Smooth muscle cell (in vitro differentiated cells): ENCODE measurements around the gene FREM2. TPM values are rescaled to one million over a fixed set of nuclear protein-coding genes. Genes with fewer than 3 reads are reported as not detected.

Experiments
- DNase-seq: peaks from one replicate; lab custom pipeline; 2025; ENCODE audit not compliant: unreplicated experiment; lab: John Stamatoyannopoulos, UW
- H2AFZ ChIP-seq: fragments of 200-600 bp; sonication (generic); 2 replicates; pipeline ENCODE4 v1.6.0; 2016; ENCODE audit warnings: antibody characterized with exemption, low read depth, mild to moderate bottlenecking
- H3F3A ChIP-seq: fragments of 200-600 bp; sonication (generic); 2 replicates; pipeline ENCODE4 v1.6.0; 2017; ENCODE audit warnings: antibody characterized with exemption, low read depth
- H3K27ac ChIP-seq: fragments of 200-600 bp; sonication (generic); 2 replicates; pipeline ENCODE4 v1.5.1; 2016; ENCODE audit warnings: low read depth, mild to moderate bottlenecking
- H3K27me3 ChIP-seq: fragments of 200-600 bp; sonication (generic); 2 replicates; pipeline ENCODE4 v1.6.1; 2016; ENCODE audit warnings: low read depth, mild to moderate bottlenecking
- H3K36me3 ChIP-seq: fragments of 200-600 bp; sonication (generic); 2 replicates; pipeline ENCODE4 v1.5.1; 2016; ENCODE audit warnings: low read depth
- H3K4me1 ChIP-seq: fragments of 200-600 bp; sonication (generic); 2 replicates; pipeline ENCODE4 v1.5.1; 2016; ENCODE audit warnings: low read depth
- H3K4me2 ChIP-seq: fragments of 200-600 bp; sonication (generic); 2 replicates; pipeline ENCODE4 v1.6.0; 2016; ENCODE audit warnings: mild to moderate bottlenecking
- H3K4me3 ChIP-seq: fragments of 200-600 bp; sonication (generic); 2 replicates; pipeline ENCODE4 v1.5.1; 2016; ENCODE audit warnings: mild to moderate bottlenecking
- H3K79me2 ChIP-seq: fragments of 200-600 bp; sonication (generic); 2 replicates; pipeline ENCODE4 v1.6.0; 2016; ENCODE audit warnings: low read depth, mild to moderate bottlenecking
- H3K9ac ChIP-seq: fragments of 200-600 bp; sonication (generic); 2 replicates; pipeline ENCODE4 v1.6.0; 2016; ENCODE audit warnings: low read depth
- H3K9me3 ChIP-seq: fragments of 200-600 bp; sonication (generic); replicated peaks from 2 replicates; pipeline ENCODE4 v1.5.1; 2016; ENCODE audit warnings: low read depth
- H4K20me1 ChIP-seq: fragments of 200-600 bp; sonication (generic); 2 replicates; pipeline ENCODE4 v1.6.0; 2016; ENCODE audit warnings: low read depth
- WGBS: methylation state at CpG from one replicate; pipeline ENCODE4 v1.1.7; 2016; ENCODE audit warnings: low lambda C conversion rate; 5-methylcytosine and 5-hydroxymethylcytosine counted together
- polyA plus RNA-seq: library from polyadenylated mRNA; unstranded; fragments of >200 nt; fragmentation: Nextera tagmentation; extraction: Ambion mirVana; gene quantifications from 2 replicates; pipeline ENCODE4 v1.2.1, GENCODE V29; 2016
- total RNA-seq: library from RNA; depleted of rRNA; stranded (reverse); fragments of >200 nt; gene quantifications from 2 replicates; pipeline ENCODE4 v1.2.3, GENCODE V29; 2014
- TF ChIP-seq, protein P1 (sequence below): fragments of 200-600 bp; sonication (generic); IDR thresholded peaks from 2 replicates; pipeline ENCODE4 v1.5.1; 2017; ENCODE audit warnings: borderline replicate concordance, mild to moderate bottlenecking, antibody characterized with exemption; ENCODE audit not compliant: insufficient read depth, poor library complexity, severe bottlenecking

FREM2 gene
- total and polyA plus RNA-seq, 2 experiments from 2014 or later = 2.7 TPM; not detected in 1

GRCh38 chr13:38777347-38778119, 90.7 kb downstream of the FREM2 start:
- H3K9me3 ChIP-seq = no peaks in the 10 kb centered on the region
- no peaks in the 10 kb centered on the region for H3K4me1 ChIP-seq
- H2AFZ ChIP-seq = no peak overlapping the region
- H3K36me3 ChIP-seq = no peaks in the 10 kb centered on the region
- no peak overlapping the region for H3K4me3 ChIP-seq
- DNase-seq = no peak
- no peaks in the 10 kb centered on the region for H3K27me3 ChIP-seq
- H3K4me2 ChIP-seq = no peak overlapping the region
- TF ChIP-seq, protein P1, sequence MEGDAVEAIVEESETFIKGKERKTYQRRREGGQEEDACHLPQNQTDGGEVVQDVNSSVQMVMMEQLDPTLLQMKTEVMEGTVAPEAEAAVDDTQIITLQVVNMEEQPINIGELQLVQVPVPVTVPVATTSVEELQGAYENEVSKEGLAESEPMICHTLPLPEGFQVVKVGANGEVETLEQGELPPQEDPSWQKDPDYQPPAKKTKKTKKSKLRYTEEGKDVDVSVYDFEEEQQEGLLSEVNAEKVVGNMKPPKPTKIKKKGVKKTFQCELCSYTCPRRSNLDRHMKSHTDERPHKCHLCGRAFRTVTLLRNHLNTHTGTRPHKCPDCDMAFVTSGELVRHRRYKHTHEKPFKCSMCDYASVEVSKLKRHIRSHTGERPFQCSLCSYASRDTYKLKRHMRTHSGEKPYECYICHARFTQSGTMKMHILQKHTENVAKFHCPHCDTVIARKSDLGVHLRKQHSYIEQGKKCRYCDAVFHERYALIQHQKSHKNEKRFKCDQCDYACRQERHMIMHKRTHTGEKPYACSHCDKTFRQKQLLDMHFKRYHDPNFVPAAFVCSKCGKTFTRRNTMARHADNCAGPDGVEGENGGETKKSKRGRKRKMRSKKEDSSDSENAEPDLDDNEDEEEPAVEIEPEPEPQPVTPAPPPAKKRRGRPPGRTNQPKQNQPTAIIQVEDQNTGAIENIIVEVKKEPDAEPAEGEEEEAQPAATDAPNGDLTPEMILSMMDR = no peak
- 92% methylated on average over 6 of the region's 6 CpGs for WGBS
- H3K79me2 ChIP-seq = no peaks in the 10 kb centered on the region
- no peaks in the 10 kb centered on the region for H3F3A ChIP-seq
- H3K9ac ChIP-seq = no peak overlapping the region
- no peaks in the 10 kb centered on the region for H4K20me1 ChIP-seq
- no peak overlapping the region for H3K27ac ChIP-seq

DNA sequence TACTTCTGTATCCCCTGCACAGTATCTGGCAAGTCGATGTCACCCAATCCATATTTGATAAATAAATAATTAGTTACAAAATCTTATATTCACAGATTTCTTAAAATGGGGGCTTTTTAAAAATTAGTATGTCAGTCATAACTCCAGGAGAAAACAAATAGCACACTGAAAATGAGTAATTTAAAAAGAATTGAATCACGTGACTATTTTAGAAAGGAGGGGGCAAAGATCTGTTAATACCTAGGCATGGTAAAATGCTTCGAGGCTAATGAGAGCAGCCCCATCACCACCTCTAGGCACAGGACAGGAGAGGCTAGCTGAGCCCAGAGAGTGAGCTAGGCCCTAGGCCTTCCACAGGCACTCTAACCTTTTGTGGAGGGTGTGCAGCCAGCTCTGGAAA, 94.7 kb downstream of the FREM2 start:
- Histone ChIP-seq H3K4me3 (no peak overlapping the region), H3K4me1 (no peaks in the 10 kb centered on the region), H3K4me2 (no peak overlapping the region), H3K27ac (no peak overlapping the region), H3K9me3 (no peaks in the 10 kb centered on the region), H3K79me2 (no peaks in the 10 kb centered on the region), H4K20me1 (no peaks in the 10 kb centered on the region), H3K9ac (no peak overlapping the region), H3K36me3 (no peaks in the 10 kb centered on the region), H3F3A (no peaks in the 10 kb centered on the region), H3K27me3 (no peaks in the 10 kb centered on the region), H2AFZ (no peak overlapping the region)
- DNase-seq = no peak
- WGBS = 93% methylated on average over 3 of the region's 3 CpGs
- TF ChIP-seq, protein P1 = no peak

- no peaks in the 10 kb centered on the region for H3F3A ChIP-seq
- no peaks in the 10 kb centered on the region for H4K20me1 ChIP-seq
- no peak overlapping the region for H3K27ac ChIP-seq
- DNase-seq = no peak
- H3K36me3 ChIP-seq = no peaks in the 10 kb centered on the region
- H3K79me2 ChIP-seq = no peaks in the 10 kb centered on the region
- H3K4me3 ChIP-seq = no peak overlapping the region
- no peak overlapping the region for H3K4me2 ChIP-seq
- 95% methylated on average over 15 of the region's 15 CpGs for WGBS
- H3K4me1 ChIP-seq = no peaks in the 10 kb centered on the region
- H2AFZ ChIP-seq = no peak overlapping the region
- H3K9ac ChIP-seq = no peak overlapping the region
- TF ChIP-seq, protein P1 = no peak
- H3K27me3 ChIP-seq = no peaks in the 10 kb centered on the region
- H3K9me3 ChIP-seq = no peaks in the 10 kb centered on the region
Observed at GRCh38 chr13:38784036-38784880, 97.4 kb downstream of the FREM2 start.
